HFFc6 (cell line): ENCODE measurements around the gene VMAC. TPM values are rescaled to one million over a fixed set of nuclear protein-coding genes. Genes with fewer than 3 reads are reported as not detected.

ENCODE experiments used
- DNase-seq: peaks from one replicate; pipeline ENCODE4 v3.0.0-alpha.2; 2018
- H3K27ac Mint-ChIP-seq: 2 replicates; pipeline ENCODE4 v1.8.0; 2020; ENCODE audit warnings: mild to moderate bottlenecking, mixed read lengths
- H3K27me3 Mint-ChIP-seq: 2 replicates; pipeline ENCODE4 v1.8.0; 2021; ENCODE audit warnings: mild to moderate bottlenecking, moderate library complexity, mixed read lengths; ENCODE audit not compliant: insufficient read depth
- H3K36me3 Mint-ChIP-seq: 2 replicates; pipeline ENCODE4 v1.8.0; 2021; ENCODE audit warnings: low read depth, mixed read lengths
- H3K4me1 Mint-ChIP-seq: 2 replicates; pipeline ENCODE4 v1.8.0; 2020; ENCODE audit warnings: low read depth, mixed read lengths
- H3K4me3 Mint-ChIP-seq: 2 replicates; pipeline ENCODE4 v1.8.0; 2020; ENCODE audit warnings: mild to moderate bottlenecking, moderate library complexity, mixed read lengths
- H3K9me3 Mint-ChIP-seq: 2 replicates; pipeline ENCODE4 v1.8.0; 2020; ENCODE audit warnings: mild to moderate bottlenecking, mixed read lengths
- CTCF ChIP-seq: fragments of 200-600 bp; sonication (generic); IDR thresholded peaks from 2 replicates; pipeline ENCODE4 v1.5.0; 2021; ENCODE audit warnings: antibody characterized with exemption, mild to moderate bottlenecking
- total RNA-seq, 6 experiments: library from RNA; stranded (reverse); fragmentation: NEBNext Ultra II Directional; extraction: Animal tissue kit (Norgen Biotek cat#: 25700); gene quantifications; 2 replicates in 1 of 6; 3 replicates in 5 of 6; pipeline ENCODE4 v1.2.3, GENCODE V29; 2021

The VMAC gene
- total RNA-seq, 6 experiments from 2014 or later: 1.8 to 2.4 (median 1.9) TPM

- Mint-ChIP-seq H3K9me3 (no peaks in the 10 kb centered on the region), H3K4me1 (peaks cover 3% of the 10 kb centered on the region; the same call in 1 of the 2 replicates), H3K27ac (no peak overlapping the region), H3K27me3 (peaks cover 5% of the 10 kb centered on the region), H3K36me3 (peaks cover 5% of the 10 kb centered on the region; the same call in 1 of the 2 replicates), H3K4me3 (no peak overlapping the region)
- DNase-seq: no peak
- no peak for TF ChIP-seq CTCF
Measured at GRCh38 chr19:5908773-5909442, 4.2 kb downstream of the VMAC start.

GRCh38 chr19:5910638-5910907 lies 5.9 kb downstream of the VMAC start:
- peaks cover 7% of the 10 kb centered on the region; the same call in 1 of the 2 replicates for H3K4me1 Mint-ChIP-seq
- H3K9me3 Mint-ChIP-seq: no peaks in the 10 kb centered on the region
- H3K27me3 Mint-ChIP-seq: peaks cover 1% of the 10 kb centered on the region
- H3K4me3 Mint-ChIP-seq: no peak overlapping the region
- DNase-seq: no peak
- H3K36me3 Mint-ChIP-seq: peaks cover 5% of the 10 kb centered on the region; the same call in 1 of the 2 replicates
- TF ChIP-seq CTCF: no peak
- no peak overlapping the region for H3K27ac Mint-ChIP-seq

GRCh38 chr19:5911366-5911765 lies 6.7 kb downstream of the VMAC start:
- no peak overlapping the region for H3K27ac Mint-ChIP-seq
- peaks cover 5% of the 10 kb centered on the region; the same call in 1 of the 2 replicates for H3K36me3 Mint-ChIP-seq

GRCh38 chr19:5913739-5914357 lies 9.2 kb downstream of the VMAC start, which contains the start of gene CAPS:
Gene CAPS, plus strand, starts transcription at chr19:5914254. Its CDS starts 153 bp downstream, at chr19:5914407.
- Mint-ChIP-seq H3K36me3 (peaks cover 5% of the 10 kb centered on the region; the same call in 1 of the 2 replicates), H3K4me1 (peaks cover 7% of the 10 kb centered on the region; the same call in 1 of the 2 replicates), H3K4me3 (no peak within 1 kb of the TSS), H3K27ac (peak within 1 kb of the TSS; percentile 74), H3K9me3 (no peaks in the 10 kb centered on the region), H3K27me3 (peaks cover 1% of the 10 kb centered on the region)
- DNase-seq: peak; percentile 53
- no peak for TF ChIP-seq CTCF

More at GRCh38 chr19:5911366-5911765, 6.7 kb downstream of the VMAC start:
- peaks cover 1% of the 10 kb centered on the region for H3K27me3 Mint-ChIP-seq
- peaks cover 7% of the 10 kb centered on the region; the same call in 1 of the 2 replicates for H3K4me1 Mint-ChIP-seq
- H3K4me3 Mint-ChIP-seq: no peak overlapping the region
- DNase-seq: no peak
- TF ChIP-seq CTCF: no peak
- no peaks in the 10 kb centered on the region for H3K9me3 Mint-ChIP-seq

- peaks cover 1% of the 10 kb centered on the region for H3K27me3 Mint-ChIP-seq
- H3K9me3 Mint-ChIP-seq: no peaks in the 10 kb centered on the region
- no peak for TF ChIP-seq CTCF
- no peak for DNase-seq
- peaks cover 7% of the 10 kb centered on the region; the same call in 1 of the 2 replicates for H3K4me1 Mint-ChIP-seq
- peak overlapping the region; percentile 74 for H3K27ac Mint-ChIP-seq
- no peak overlapping the region for H3K4me3 Mint-ChIP-seq
- peaks cover 5% of the 10 kb centered on the region; the same call in 1 of the 2 replicates for H3K36me3 Mint-ChIP-seq
Measured at GRCh38 chr19:5914358-5914774, 9.7 kb downstream of the VMAC start.
